ENCODE measurements around the gene PEX13.

- TF ChIP-seq RAD21 (IDR thresholded peaks at IDR 0.05; ENCODE audit: low read length) (no peak), CTCF (conservative IDR thresholded peaks at IDR 0.05; ENCODE audit: low read depth, low read length) (no peak), FOS (IDR thresholded peaks at IDR 0.05; ENCODE audit: low read depth, low read length) (no peak), SMC3 (IDR thresholded peaks at IDR 0.05; ENCODE audit: low read depth, low read length) (no peak), POLR2A (IDR thresholded peaks at IDR 0.05; ENCODE audit: low read depth, low read length) (no peak), USF2 (IDR thresholded peaks at IDR 0.05; ENCODE audit: low read depth, low read length) (no peak), CHD1 (IDR thresholded peaks at IDR 0.05; ENCODE audit: low read depth, low read length) (no peak)
Observed at GRCh38 chr2:61096438-61096837, 78.9 kb downstream of the PEX13 start.
